ENCODE results near the gene RNF207.

Gene RNF207

GRCh38 chr1:6245869-6246496 lies 40.1 kb downstream of the RNF207 start:
- no peak for DNase-seq (ENCODE audit: low read depth in 2 of 2)

DNA sequence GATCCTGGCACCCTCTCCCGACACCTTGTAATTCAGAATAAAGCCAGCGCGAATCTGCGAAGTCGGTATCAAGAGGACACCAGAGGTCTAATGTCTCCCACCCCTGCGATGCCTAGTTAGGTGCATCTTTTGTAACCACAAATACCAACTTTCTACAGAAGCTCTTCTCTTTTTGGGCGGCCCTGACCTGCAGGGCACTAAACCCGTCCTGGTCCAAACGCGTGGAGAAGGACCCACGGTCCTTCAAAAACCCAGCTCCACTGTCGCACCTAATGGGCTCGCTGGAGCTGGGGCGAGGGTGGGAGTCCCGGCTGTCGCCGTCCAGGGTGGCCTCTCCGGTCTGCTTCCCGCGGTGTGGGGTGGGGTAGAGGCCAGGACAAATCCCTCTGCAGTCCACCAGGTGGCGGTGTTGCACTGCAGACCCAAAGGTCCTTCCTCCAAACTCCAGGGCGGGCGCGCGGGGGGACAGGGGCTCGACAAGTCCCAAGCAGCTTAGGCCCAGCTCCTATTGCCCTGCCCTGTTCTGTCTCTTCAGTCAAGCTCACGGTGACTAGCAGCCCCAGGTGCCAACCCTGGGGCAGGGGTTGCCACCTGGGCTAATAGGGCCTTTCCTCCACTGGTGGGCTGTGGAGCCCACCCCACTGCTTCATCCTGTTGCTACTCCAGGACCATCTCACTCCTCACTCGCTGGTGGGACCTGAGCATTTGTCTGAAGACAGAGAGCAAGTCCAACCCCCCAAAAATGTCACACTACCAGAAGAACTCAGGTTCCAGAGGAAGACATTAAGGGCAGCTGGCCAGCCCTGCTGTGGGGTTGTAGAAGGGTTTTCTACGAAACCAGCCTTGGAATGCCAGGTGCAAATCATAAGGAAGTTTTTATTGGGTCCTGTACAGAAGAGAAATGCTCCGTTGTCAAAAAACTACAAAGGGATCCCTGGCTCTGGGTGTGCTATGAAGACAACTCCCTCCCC lies 40.9 kb downstream of the RNF207 start:
- no peak overlapping the region for H3K4me3 ChIP-seq (replicated peaks in 1 of 2; ENCODE audit: low read depth in 2 of 2, low read length in 2 of 2)
- DNase-seq (ENCODE audit: low read depth in 2 of 2) = peak; percentile 77 to 80
- peak; percentile 91 for TF ChIP-seq CTCF (IDR thresholded peaks at IDR 0.05; ENCODE audit: low read depth, low read length)

More at GRCh38 chr1:6245869-6246496, 40.1 kb downstream of the RNF207 start:
- peak overlapping the region in 1 of 2 donors; percentile 1 for H3K4me3 ChIP-seq (replicated peaks in 1 of 2; ENCODE audit: low read depth in 2 of 2, low read length in 2 of 2)
- TF ChIP-seq CTCF (IDR thresholded peaks at IDR 0.05; ENCODE audit: low read depth, low read length) = no peak

DNA sequence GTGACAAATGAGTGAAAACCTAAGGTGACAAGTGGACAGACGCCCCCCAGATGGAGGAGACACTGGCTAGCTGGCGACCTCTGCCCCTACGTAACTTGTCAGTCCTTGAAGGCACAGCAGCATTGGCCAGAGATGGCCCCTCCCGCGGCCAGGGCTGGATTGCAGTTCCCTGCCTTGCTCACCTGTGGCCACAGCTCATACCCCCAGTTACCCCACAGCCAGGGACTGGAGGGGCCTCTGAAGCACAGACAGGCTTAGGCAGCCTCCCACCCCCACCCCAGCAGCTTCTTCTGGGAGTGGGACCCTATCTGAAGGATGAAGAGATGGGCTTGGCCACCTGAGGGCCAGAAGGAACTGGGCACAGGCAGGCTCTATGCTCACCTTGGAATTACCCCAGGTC lies 41.7 kb downstream of the RNF207 start:
- TF ChIP-seq CTCF (IDR thresholded peaks at IDR 0.05; ENCODE audit: low read depth, low read length) = no peak
- no peak for DNase-seq (ENCODE audit: low read depth in 2 of 2)
- no peak overlapping the region for H3K4me3 ChIP-seq (replicated peaks in 1 of 2; ENCODE audit: low read depth in 2 of 2, low read length in 2 of 2)

- no peak for TF ChIP-seq CTCF (IDR thresholded peaks at IDR 0.05; ENCODE audit: low read depth, low read length)
- DNase-seq (ENCODE audit: low read depth in 2 of 2) = no peak
- no peak overlapping the region for H3K4me3 ChIP-seq (replicated peaks in 1 of 2; ENCODE audit: low read depth in 2 of 2, low read length in 2 of 2)
These were observed 42.4 kb downstream of the RNF207 start for GRCh38 chr1:6248161-6248776.

- no peak for TF ChIP-seq CTCF (IDR thresholded peaks at IDR 0.05; ENCODE audit: low read depth, low read length)
- H3K4me3 ChIP-seq (replicated peaks in 1 of 2; ENCODE audit: low read depth in 2 of 2, low read length in 2 of 2) = no peak overlapping the region
- no peak for DNase-seq (ENCODE audit: low read depth in 2 of 2)
These were observed 43.2 kb downstream of the RNF207 start for GRCh38 chr1:6248932-6249738.

Measured in cardiac fibroblast (primary cell).